Nucleus accumbens (tissue), 56 donors: ENCODE data around the gene SNX5.

Experiments
- DNase-seq, 56 donors: peaks; one replicate each; lab custom pipeline; 2025; lab: John Stamatoyannopoulos, UW

The SNX5 gene

DNA sequence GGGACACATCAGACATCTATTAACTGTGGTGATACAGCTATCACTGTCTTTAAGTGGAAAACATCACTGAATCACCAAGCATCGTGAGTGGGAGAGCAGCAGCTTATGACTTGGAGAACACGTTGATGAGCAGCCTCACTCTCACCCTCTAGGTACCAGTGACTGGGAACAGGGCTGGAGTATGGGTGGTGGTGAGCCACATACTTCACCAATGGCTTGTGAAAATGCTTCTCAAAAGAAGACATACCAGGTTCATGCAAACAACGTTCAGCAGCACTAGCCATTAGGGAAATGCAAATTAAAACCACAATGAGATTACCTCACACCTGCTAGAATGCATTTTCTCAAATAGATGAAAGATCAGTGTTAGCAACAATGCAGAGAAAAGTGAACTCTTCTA is 25.3 kb downstream of the SNX5 start:
- DNase-seq, result peak in 17 of 56 donors; percentile 2 to 62 (median 16)

DNA sequence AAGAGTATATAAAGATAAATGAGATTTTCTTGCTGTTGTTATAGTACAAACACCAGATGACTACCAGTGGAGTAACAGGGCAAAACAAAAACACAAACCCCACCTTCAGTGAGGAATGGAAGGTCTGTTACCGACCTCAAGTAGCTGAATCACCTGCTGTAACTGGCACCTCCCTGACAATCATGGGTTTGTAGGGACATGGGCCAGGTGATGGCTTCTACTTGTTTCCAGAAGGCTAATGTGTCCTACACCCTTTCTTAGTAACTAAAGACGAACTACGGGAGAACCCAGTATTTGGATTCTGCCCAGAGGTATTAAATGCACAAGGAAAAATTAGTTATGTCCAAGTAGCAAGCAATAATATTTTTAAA is 26.8 kb downstream of the SNX5 start:
- no peak for DNase-seq

DNA sequence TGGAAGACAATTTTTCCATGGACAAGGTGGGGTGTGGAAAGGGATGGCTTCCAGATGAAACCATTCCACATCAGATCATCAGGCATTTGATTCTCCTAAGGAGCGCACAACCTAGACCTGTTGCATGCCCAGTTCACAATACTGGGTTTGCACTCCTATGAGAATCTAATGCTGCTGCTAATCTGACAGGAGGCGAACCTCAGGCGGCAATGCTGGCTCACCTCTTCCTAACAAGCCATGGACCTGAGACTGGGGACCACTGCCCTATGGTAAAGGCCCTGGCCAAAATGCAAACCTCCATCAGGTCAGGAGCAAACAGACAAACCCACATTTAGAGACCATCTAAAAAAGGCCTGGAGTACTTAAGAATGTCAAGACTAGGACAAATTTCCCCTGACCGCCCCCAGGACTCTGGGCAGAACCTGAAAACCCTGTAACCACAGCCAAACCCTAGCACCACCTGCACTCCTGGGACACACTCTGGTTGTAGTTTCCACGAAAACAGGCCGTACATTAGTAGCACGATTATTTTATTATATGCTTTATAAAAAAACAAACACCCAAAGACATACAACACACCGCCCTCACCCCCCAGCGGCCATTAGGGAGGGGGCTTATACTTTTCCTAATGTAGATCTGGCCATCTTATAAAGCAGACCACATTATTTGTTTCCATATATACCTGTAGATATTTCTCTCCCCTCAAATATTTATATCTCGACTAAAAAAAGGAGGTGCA is 27.3 kb downstream of the SNX5 start:
- no peak for DNase-seq

DNA sequence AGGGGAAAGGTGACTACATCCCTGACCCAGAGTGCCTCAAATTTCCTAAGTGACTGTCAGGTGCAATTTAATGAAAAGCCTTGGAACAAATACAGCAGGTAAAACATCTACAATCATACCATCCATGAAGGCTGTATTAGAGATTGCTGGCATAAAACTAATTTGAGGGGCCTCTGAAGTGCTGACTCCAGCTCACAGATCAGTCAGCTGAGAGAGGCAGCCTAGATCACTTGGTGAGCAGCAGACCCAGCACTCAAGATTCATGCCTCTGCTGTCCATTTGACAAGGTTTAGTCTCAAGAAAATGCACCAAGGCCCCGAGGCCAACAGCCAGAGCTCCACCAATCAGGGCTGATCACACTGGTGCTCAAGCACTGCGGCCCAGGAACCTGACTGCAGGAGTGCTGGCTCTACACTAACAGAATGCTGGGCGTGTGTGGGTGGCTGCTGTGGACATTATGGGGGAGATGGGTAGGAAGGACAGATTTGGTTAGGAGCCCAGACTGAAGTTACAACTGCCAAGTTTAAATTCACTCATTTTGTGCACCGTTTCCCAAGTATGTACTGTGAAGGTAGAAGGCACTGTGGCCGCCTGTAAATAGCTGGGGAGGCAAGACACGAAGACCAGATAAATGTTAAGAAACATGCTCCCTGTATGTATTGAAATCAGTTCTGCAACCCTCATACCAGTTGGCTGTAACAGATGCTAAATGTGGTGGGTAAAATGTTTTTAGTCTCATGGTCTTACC is 28.2 kb downstream of the SNX5 start:
- no peak for DNase-seq

DNA sequence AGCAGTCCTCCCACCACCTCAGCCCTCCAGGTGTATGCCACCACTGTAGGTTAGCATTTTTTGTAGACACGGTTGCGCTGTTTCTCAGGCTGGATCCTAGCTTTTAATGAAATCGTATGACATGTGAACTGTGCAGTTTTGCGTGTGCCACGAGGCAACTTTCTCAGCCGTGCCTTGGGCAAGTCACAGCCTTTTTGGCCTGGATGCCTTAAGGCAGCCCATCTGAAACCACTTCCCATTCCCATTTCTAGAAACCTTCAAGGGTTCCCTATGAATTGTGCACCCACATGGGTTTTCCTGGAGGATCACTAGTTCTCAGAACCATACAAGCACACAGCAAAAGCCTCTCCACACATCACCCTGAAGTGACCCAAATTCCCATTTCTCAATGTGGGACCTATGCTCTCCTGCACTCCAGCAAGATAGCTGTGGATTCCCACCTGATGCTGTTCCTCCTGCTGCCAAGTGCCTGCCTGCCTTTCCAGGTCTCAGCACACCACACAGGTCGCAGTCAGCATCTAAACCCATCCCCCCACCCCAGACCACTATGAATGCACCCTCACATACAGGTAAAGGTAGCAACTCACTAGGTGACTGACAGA is 28.9 kb downstream of the SNX5 start:
- DNase-seq, result no peak

DNA sequence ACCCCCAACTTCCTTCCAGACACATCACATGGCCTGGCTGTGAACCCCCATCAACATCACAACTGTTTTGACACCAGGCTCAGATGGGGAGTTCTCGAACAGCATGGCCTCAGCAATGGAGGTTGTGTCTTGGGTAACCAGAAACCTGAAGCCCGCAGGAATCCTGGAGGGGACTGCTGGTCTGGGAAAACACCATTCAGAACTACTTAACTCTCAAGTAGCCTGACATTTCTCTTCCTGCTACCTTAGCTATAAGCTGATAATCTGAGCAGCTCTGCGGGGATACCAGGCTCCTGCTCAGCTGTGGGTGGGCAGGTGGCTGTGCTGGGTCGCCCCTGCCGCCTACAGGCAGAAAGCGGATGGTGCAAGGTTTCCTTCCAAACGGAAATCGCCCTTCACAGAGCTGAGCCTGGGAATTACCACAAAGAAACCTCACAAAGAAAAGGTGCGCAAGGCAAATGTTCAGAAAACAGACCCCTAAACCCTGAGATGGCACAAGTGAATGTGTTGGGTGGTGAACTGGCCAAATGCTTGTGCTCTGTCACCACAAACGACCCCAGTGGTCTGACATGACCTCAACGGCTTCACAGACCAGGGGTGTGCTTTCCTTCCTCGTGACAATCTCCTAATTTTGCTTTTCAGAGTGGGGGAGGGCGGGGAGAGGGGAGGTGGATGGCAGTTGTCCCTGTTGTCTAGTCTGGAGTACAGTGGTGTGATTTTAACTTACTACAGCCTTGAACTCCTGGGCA is 29.5 kb downstream of the SNX5 start:
- peak in 44 of 56 donors; percentile 7 to 70 (median 28) for DNase-seq

DNA sequence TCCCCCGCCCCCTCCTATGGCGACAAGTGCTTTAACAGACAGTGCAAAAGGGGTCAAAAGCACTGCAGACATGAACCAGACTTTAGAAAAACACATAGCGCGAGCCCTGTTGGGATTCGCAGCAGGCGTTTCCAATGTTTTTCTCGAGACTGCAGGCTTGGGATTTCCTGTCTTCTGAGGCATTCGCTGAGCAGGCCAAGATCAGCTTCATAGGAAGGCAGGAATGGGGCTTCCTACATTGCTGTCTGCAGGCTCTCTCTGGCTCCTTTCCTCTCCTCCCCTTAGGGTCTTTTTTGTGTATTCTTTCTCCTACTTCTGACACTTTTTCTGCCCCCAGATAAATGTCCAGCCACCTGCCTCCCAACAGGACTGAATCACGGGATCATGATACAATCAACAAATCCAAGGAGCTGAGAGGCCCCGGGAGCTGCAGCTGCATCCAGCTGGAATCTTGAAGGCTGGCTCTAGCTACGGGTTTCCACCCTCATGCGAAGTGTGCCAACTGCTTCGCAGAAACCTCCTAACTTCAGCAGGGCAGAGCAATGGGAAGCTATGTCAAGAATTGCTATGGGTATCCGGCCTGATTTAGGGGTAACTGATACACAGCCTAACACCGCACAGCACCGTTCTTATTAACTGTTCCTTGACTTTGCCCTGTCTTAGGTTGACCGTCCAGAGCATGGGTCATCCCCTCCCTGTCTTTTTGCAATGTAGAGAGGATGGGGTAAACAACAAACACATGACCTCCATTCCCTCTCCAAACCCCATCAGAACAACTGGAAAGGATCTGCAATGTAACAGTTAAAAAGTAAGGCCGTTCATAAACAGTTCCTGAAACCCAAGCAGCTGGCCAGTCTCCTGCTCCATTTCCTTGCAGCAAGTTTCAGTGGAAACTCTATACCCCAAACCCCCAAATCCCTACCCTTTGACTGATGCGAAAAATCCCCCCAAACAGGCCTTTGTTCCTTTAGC is 31.5 kb downstream of the SNX5 start:
- peak in 2 of 56 donors; percentile 8 to 13 for DNase-seq

DNA sequence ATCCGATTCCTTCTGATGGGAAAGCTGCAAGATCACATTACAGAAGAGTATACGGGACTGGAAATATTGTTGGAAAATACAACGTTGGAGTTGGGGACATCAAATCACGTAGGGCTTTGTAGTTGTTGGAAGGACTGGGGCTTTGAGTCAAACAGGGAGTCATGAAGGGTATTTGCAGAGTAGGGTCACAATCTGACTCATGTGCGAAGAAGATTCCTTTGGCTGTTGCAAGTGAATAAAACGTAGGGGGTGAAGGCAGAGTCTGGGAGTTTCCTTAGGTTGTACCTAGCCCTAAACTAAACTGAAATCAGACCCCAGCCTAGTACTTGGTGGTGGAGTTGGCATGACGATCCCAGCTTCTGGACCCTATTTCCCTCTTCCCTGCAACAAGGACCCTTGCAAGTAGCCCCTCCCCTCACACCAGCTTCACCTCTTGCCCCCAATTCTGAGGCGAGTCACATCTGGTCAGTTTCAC is 32.3 kb downstream of the SNX5 start:
- DNase-seq, result no peak

DNA sequence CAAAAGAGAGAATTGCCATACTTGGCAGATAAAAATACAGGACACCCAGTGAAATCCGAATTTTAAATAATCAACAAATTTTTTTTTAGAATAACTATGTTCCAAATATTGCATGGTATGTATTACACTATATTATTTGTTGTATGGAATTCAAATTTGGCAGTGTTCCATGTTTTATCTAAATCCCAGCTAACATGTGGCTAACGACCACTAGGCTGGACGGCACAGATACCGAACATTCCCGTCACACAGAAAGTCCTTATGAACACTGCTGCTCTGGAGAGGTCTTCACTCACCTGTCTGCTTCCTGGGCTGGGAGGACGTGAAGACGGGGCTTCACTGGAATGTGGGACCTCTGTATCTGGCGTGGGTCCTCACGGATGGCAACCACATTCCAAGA is 32.8 kb downstream of the SNX5 start:
- DNase-seq, result no peak

DNA sequence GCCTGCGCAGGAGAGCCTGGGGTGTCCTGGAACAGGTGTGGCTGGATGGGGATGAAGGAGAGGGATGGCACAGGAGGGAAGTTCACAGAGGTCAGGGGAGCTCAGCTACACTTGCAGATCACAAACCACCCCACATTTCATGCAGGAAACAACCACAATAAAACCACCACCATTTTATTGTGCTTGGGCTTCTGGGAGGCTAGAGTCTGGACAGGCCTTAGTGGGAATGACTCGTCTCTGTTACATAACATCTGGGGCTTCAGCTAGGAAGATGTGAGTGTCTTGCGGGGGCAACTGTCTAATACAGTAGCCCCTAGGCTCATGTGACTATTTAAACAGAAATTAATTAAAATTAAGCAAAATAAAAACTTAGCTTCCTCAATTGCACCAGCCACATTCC is 33.4 kb downstream of the SNX5 start:
- no peak for DNase-seq

DNA sequence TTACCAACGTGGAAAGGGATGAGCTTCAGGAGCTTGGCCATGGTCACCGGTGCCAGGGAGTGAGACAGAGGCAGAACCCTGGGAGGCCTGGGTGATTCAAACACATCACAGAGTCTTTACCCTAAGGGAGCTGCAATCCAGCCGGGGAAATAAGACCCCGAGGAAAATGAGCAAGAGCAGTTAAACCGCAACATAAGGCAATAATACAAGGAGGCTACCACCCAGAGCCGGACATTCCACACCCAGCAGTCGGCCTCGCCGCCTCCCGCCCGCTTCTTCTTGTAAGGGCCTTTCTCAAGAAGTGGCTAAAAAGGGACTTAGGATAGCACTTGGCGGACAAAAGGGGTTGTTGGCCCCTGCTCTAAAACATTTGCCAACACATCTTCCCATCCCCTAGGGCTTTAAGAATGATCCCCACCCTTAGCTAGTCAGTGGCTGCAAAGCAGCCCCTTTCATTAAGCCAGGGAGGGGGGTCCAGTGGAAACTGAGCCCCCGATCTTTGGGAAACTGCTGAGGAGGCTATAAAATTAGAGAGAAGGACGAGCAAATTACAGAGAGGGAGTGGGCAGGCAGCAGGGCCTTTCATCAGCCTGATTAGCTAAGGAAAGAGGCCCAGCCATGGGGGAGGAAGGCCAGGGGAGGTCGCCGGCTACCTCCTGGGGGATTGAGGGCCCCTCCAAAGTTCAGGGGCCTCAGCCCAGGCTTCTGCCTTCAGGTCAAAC is 34.3 kb downstream of the SNX5 start:
- no peak for DNase-seq

DNA sequence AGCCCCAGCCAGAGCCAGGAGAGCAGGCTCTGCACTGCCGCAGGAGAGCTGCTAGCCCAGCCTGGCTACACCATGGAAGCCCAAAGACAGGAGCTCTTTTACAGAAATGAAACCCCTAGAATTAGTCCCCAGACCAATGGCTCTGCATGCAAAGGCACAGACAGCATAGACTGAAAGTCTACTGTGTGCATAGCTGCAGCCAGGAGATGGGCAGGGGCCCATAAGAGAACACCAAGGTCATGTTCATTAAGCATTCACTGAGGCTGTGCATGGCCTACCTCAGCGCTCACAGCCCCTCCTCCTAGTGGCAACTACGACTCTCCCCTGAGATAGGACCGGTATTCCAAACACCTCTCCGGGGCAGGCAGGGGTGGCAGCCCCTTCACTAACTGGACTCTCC is 34.9 kb downstream of the SNX5 start:
- DNase-seq, result no peak

DNA sequence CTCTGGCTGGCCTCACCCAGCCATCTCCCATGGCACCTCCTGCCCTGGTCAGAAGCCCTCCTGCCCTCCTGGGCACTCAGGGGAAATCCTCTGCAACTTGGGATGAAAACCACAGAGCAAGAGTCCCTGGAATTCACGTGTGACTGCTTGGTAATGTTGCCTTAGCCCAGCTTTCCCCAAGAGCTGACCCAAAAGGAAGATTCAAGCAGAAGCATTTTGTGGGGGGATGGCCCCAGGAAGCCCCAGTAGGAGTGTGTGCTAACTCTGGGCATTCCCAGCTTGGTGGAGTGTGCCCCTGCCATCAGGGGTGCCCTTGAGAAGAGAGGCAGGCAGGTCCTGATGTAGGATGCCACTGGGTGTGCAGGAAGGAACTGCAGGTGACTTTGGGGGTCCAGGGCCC is 35.5 kb downstream of the SNX5 start:
- no peak for DNase-seq

DNA sequence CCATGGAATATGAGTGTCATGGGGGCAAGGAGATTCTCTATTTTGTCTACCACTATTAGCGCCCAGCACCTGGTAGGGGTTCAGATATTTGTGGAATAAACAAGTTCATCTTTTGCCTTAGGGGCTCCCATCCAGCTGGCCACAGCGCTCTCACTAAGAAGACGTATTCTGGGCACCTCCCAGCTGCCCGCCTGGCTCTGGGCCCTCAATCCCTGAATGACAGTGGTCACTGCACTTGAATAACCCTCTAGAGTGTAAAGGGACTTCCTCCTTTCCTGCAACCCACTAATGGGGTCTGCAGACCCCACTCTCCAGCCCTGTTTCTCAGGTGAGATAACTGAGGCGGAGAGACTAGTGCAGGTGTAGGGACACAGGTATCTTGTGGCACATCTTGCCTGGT is 36.2 kb downstream of the SNX5 start:
- peak in 3 of 56 donors; percentile 12 to 37 (median 37) for DNase-seq

DNA sequence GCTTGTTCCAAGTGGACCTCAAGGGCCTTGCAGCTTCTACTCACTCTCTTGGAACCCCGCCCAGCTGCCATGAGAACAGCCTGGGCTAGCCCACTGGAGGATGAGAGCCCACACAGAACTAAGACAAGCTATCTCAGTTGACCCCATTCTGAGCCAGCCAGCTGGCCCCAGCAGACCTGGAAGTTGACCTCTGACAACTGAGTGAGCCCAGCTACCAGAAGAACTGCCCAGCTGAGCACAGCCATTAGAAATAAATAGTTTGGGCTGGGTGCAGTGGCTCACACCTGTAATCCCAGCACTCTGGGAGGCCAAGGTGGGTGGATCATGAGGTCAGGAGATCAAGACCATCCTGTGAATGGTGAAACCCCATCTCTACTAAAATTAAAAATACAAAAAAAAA is 37.1 kb downstream of the SNX5 start:
- DNase-seq, result no peak

DNA sequence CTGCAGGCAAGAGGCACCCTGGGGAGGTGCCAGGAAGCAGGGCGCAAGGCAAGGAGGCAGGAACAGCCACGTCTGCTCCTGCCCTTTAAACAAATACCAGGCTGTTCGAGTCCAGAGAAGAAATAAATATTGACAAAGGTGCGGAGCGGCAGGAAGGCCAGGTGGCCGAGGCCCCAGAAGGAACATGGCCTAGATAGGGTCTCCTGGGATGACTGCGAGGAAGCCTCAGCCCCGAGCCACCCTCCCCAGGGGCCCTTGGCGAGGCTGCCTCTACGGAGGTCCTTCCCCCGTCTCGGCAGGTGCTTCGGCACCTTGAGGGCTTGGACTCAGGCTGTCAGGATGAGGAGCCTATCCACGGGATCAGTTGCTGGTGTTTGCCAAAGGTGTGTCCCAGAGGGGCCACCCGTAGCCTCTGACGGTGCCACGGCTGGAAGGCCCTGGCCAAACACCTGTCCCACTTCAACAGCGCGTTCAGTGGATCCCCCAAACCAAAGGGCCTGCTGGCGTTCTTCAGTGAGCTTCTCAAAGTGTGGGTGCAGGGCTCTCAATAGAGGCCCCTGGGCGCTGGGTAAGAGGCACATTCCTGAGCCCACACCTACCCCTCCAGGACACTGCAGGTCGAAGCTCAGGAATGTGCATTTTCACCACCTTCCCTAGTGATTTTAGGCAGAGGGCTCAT is 39.8 kb downstream of the SNX5 start:
- DNase-seq, result no peak

DNA sequence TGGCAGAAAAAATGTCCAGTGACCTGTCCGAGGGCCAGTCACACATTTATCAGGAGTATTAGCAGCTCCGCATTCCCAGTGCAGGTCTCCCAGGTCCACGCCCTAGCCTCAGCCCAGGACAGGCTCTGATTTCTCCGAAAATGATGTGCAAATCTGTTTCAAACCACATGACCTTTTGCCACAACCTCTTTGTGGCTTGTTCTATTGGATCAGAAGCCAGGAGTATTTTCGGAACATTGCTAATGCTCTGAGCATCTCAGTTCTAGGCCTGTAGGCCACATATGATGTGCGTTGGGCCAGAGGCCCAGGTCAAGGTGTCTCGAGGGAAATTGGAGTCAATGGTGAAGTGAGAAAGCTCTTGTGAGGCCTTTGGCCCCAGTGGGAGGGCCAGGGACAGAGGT is 40.4 kb downstream of the SNX5 start:
- DNase-seq, result no peak

DNA sequence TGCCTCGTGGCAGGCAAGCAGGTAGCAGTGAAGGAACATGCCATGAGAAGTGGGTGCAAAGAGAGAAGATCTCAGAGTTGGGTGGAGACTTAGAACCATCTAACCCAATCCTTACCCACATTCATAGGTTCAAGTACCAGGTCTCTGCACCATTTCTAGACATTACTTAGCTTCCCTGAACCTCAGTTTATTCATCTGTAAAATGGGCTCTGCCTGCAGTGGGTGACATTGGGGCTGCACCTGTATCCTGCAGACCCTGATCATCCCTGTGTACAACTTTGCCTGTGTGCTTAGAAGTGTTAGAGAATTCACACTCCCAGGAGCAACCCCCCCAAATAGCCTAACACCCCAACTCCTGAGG is 42.7 kb downstream of the SNX5 start:
- no peak for DNase-seq
